ENCODE data around the gene IL12RB2.

IL12RB2 gene

GRCh38 chr1:67307251-67308060, at the start of gene IL12RB2:
Gene IL12RB2, plus strand, starts transcription at chr1:67307873. Its CDS starts 12,496 bp downstream, at chr1:67320369.
- peak; percentile 35 for DNase-seq

GRCh38 chr1:67261680-67262079, 46.0 kb upstream of the IL12RB2 start:
- peak; percentile 30 for DNase-seq

GRCh38 chr1:67262735-67263134, 44.9 kb upstream of the IL12RB2 start:
- DNase-seq, result no peak

- DNase-seq, result no peak
These were observed 43.5 kb upstream of the IL12RB2 start for GRCh38 chr1:67264152-67264551.

- peak; percentile 4 for DNase-seq
These were observed 42.8 kb upstream of the IL12RB2 start for GRCh38 chr1:67264899-67265298.

GRCh38 chr1:67269061-67269460, 38.6 kb upstream of the IL12RB2 start:
- DNase-seq, result no peak

- no peak for DNase-seq
These were observed 37.1 kb upstream of the IL12RB2 start for GRCh38 chr1:67270541-67270940.

GRCh38 chr1:67273591-67273990, 34.1 kb upstream of the IL12RB2 start:
- DNase-seq, result no peak

GRCh38 chr1:67274623-67275325, 32.9 kb upstream of the IL12RB2 start:
- peak; percentile 14 for DNase-seq

GRCh38 chr1:67280696-67281095, 27.0 kb upstream of the IL12RB2 start:
- DNase-seq, result no peak

GRCh38 chr1:67281244-67281643, 26.4 kb upstream of the IL12RB2 start:
- no peak for DNase-seq

GRCh38 chr1:67285780-67286488, 21.7 kb upstream of the IL12RB2 start:
- no peak for DNase-seq

GRCh38 chr1:67290236-67290635, 17.4 kb upstream of the IL12RB2 start:
- no peak for DNase-seq

GRCh38 chr1:67294836-67295617, 12.6 kb upstream of the IL12RB2 start:
- DNase-seq, result no peak

GRCh38 chr1:67298762-67299161, 8.9 kb upstream of the IL12RB2 start:
- DNase-seq, result no peak

GRCh38 chr1:67299296-67299695, 8.4 kb upstream of the IL12RB2 start:
- no peak for DNase-seq

- DNase-seq, result no peak
These were observed 7.1 kb upstream of the IL12RB2 start for GRCh38 chr1:67300561-67300960.

GRCh38 chr1:67304023-67304422, 3.6 kb upstream of the IL12RB2 start:
- no peak for DNase-seq

GRCh38 chr1:67306547-67306946, 1.1 kb upstream of the IL12RB2 start:
- DNase-seq, result no peak

- DNase-seq, result no peak
These were observed 463 bp downstream of the IL12RB2 start for GRCh38 chr1:67308136-67308535.

- no peak for DNase-seq
These were observed 4.9 kb downstream of the IL12RB2 start for GRCh38 chr1:67312615-67313014.

- no peak for DNase-seq
These were observed 6.4 kb downstream of the IL12RB2 start for GRCh38 chr1:67313934-67314671.
